HG02623 (cell line): ENCODE results near the gene DIP2B.
A peak's percentile ranks its signal among the peaks of the same experiment; 100 is the strongest.
"Not testable (repeated sequence)": the region's sequence is repeated elsewhere in the genome, so short reads cannot be mapped to it uniquely, and the experiment has no call there.

ENCODE experiments used
- ATAC-seq: cut with Tn5 transposase; IDR thresholded peaks from one replicate; pipeline ENCODE4 v1.9.1; 2021; ENCODE audit warnings: moderate library complexity; ENCODE audit not compliant: unreplicated experiment

Gene DIP2B

DNA sequence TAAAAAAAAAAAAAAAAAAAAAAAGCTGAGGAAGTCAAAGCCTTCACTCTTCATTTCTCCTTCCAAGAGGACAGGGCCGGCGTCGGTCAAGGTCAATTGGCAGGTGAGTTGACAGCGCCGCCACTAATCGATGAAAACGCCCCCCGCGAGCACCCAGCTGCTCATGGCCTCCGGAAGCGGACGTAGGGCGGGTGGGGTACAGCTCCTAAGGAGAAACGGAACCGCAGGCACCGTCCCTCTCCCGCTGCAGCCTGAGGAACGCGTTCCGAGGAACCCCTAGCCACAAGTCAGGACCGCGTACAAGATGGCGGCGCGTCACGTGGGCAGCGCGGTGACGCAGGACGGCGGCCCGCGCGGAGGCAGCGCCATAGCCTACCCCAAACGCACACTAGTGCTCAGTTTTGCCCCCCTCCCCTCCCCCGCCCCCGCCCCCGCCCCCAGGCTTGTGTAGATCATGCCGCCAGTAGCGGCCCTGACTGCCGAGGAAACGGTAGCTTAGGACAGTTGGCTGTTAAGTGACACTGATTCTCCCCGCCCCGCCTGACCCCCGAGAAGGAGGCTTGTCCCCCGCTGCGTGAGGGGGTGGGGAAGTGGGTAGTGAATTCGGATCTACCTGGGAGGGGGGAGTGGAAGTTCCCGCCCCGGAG lies 259.0 kb downstream of the DIP2B start, which contains the start of gene ATF1:
Gene ATF1 (plus strand): TSS at position 463 of the 647 bp plus-strand sequence. CDS start 16,045 bp downstream, outside the sequence.
- peak; percentile 70 for ATAC-seq

DNA sequence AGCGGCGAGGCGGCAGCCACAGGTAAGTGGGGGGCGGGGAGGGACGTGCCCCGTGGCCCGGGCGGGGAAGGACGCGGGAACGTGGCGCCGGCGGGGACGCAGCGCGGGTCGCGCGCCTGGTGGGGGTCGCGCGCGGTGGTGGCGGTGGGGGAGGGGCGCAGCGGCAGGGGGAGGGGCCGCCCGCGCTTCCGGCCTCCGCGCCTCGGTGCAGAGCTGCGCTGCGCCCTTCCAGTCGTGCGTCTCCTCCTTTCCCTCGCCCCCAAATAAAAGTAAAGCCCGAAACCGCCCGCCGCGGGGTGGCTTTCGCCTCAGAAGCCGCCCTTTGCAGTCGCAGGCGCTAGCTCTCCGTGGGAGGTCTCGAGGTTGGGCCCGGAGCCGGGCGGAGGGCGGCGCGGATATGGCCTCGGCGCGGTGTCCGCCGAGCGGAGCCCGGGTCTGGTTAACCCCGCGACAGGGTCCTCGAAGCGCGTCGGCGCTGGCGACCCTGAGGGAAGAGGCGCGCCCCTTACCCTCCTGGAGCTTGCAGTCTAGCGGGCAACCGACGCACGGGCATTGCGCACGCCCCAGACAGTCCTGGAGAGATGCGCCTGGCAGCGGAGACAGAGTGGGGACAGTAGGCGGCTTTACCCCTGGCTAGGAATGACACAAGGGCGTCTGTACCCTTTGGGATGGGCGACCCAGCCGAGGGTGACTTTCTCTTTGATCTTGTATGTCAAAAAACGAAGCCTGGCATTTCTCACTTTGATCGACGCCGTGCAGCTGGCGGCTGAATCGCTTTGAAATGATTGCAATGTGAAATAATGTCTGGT lies 259.7 kb downstream of the DIP2B start:
- peak; percentile 37 for ATAC-seq

DNA sequence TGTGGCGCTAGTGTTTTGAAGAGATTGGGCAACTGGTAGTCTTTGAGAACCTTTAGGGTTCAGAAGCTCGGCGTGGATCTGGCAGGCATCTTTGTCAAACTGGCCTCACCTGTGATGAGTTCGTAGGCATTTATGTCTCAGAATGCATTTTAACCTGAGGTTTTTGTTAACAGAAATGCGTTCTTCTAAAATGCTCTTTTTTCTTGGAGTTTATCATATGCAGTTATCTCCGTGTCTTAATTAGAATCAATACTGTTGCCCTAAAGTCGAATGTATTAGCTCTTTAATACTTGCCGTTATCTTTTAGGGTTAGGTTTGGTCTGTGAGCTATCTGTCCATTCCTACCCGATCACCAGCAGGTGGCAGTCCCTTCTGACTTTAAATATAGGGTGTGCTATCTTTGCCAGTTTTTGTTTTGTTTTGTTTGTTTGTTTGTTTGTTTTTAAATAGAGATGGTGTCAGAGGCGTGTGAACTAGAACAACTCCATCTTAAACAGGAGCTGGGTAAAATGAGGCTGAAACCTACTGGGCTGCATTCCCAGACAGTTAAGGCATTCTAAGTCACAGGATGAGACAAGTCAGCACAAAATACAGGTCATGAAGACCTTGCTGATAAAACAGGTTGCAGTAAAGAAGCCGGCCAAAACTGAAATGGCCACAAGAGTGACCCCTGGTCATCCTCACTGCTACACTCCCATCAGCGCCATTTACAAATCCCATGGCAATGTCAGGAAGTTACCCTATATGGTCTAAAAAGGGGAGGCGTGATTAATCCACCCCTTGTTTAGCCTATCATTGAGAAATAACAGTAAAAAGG lies 260.5 kb downstream of the DIP2B start:
- no peak for ATAC-seq

DNA sequence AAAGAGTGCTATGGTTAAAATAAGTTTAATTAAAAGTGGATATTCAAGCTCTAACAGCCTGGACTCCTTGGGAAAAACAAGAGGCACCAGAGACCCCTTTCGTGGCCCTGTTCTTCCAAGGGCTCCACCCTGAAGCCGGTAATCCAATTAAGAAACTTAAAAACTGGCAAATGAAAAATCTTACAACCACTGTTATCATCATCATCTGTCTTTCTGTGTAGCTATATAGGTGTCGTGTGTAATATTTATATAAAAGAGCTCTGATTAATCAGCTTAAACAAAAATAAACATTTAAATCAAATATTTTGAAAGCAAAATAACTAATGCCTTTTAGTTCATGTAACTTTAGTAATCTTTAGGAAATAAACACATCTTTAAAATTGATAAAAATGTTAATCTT lies 263.6 kb downstream of the DIP2B start:
- no peak for ATAC-seq

DNA sequence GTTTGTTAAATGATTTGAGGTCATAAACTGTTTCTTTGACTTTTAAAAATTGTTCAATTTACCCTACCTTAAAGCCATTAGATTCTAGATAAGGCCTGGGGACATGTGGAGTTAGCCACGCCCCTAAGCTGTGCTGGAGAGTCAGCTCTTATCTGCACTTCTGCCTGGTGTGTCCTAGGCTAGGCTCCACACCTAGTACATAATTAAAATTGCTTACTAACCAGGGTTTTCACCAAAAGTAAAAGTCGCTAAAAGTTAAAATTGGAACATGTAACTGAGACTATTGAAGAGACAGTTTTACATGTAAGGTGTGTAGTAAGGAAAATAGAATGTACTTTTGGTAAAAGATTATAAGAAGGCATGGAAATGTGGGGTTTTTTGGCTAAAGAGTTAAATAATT lies 264.0 kb downstream of the DIP2B start:
- not testable (repeated sequence) for ATAC-seq

DNA sequence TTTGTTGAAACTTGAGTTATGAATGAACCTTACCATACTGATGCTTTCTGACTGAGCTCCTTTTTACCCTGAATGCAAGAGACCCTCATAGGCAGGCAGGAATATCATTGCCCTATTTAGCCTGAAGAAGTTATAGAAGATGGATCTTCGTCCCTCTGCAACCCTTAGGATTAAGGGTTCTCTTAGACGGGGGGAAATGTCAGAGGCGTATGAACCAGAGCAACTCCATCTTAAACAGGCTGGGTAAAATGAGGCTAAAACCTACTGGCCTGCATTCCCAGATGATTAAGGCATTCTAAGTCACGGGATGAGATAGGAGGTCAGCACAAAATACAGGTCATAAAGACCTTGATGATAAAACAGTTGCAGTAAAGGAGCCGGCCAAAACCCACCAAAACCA lies 266.6 kb downstream of the DIP2B start:
- ATAC-seq, result no peak

DNA sequence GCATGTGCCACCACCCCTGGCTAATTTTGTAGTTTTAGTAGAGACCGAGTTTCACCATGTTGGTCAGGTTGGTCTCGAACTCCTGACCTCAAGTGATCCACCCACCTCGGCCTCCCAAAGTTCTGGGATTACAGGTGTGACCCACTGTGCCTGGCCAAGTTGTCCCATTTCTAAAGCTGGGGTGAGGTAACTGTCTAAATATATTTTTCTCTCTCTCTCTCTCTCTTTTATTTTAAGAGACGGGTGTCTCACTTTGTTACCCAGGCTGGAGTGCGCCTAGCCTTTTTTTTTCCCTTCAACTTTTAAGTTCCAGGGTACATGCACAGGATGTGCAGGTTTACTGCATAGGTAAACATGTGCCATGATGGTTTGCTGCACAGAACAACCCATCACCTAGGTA lies 267.7 kb downstream of the DIP2B start:
- ATAC-seq, result no peak

DNA sequence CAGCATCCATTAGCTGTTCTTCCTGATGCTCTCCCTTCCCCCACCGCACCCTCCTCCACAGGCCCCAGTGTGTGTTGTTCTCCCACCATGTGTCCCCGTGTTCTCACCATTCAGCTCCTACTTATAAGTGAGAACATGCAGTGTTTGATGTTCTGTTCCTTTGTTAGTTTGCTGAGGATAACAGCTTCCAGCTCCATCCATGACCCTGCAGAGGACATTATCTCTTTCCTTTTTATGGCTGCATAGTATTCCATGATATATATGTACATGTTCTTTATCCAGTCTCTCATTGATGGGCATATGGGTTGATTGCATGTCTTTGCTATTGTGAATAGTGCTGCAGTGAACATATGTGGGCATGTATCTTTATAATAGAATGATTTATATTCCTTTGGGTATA lies 268.1 kb downstream of the DIP2B start:
- ATAC-seq, result no peak

DNA sequence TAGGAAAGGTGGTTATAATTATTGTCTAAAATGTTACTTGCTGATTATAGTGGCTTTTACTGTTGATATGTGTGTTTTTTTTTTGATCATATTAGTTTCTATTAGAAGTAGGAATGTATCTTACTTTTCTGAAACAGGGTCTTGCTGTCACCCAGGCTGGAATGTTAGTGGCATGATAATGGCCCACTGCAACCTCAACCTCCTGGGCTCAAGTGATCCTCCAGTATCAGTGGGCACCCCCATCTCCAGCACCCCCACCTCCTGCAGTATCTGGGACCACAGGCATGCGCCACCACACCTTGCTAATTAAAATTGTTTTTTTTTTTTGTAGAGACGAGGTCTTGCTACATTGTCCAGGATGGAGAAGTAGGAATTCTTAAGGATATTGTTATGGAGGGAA lies 270.5 kb downstream of the DIP2B start:
- ATAC-seq, result no peak

DNA sequence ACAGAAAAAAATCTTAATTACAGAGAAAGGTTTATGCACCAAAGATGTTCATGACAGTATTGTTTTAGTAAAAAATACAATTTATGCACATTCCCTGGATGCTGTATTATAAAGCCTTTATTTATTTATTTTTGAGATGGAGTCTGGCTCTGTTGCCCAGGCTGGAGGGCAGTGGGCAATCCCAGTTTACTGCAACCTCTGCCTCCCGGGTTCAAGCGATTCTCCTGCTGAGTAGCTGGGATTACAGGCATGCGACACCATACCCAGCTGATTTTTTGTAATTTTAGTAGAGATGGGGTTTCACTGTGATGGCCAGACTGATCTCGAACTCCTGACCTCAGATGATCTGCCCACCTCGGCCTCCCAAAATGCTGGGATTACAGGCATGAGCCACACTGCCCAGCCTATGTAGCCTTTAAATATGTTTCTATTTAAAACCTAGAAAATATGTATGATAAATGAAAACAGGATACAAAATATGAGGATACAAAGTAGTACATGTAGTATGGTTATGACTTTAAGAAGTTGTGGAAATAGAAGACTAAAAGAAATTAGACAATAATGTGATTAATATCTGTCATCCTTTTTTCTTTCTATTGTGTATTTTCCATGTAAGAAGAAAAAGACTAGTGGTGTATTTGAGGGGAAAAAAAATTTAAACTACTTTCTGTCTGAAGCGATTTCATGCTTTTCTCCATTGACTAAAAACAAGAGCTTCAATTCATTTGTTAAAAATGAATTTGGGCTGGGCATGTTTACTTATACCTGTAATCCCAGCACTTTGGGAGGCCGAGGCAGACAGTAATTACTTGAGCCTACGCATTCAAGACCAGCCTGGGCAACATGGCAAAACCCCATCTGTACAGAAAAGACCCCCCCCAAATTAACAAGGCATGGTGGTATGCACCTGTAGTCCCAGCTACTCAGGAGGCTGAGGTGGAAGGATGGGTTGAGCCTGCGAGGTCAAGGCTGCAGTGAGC lies 272.3 kb downstream of the DIP2B start:
- ATAC-seq, result no peak

DNA sequence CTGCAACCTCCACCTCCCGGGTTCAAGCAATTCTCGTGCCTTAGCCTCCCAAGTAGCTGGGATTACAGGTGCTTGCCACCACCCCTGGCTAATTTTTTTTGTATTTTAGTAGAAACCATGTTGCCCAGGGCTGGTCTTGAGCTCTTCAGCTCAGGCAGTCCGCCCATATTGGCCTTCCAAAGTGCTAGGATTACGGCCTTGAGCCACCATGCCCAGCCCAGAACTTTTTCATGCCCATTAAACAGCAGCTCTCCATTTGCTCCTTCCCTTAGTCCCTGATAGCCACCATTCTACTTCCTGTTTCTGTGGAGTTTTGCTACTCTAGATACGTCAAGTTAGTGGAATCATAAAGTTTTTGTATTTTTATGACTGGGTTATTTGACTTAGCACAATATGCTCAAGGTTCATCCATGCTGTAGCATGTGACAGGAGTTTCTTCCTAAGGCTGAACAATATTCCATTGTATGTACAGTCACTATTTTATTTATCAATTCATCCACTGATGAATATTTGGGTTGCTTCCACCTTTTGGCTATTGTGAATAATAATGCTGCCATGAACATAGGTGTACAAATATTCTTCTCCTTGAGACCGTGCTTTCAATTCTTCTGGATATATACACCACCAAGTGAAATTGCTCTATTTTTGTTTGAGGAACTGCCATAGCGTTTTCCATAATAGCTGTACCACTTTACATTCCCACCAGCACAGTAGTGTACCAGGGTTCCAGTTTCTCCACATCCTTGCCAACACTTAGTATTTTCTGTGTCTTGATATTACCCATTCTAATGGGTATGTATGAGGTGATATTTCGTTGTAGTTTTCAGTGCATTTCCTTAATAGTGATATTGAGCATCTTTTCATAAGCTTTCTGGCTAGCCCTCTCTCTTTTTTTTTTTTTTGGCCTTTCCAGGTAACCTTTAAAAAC lies 274.1 kb downstream of the DIP2B start:
- ATAC-seq, result no peak

DNA sequence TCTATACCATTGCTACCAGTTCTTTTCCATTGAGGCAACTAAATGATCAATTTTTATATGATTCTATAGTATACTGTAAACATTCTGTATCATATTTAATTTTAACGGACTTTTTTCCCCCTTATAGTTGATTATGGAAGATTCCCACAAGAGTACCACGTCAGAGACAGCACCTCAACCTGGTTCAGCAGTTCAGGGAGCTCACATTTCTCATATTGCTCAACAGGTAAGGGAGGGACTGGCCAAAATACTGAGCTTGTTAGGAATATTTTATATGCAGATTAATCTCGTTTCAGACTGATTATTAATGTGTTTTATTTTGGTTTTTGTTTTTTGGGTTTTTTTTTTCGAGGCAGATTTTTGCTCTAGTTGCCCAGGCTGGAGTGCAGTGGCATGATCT lies 275.2 kb downstream of the DIP2B start:
- no peak for ATAC-seq

DNA sequence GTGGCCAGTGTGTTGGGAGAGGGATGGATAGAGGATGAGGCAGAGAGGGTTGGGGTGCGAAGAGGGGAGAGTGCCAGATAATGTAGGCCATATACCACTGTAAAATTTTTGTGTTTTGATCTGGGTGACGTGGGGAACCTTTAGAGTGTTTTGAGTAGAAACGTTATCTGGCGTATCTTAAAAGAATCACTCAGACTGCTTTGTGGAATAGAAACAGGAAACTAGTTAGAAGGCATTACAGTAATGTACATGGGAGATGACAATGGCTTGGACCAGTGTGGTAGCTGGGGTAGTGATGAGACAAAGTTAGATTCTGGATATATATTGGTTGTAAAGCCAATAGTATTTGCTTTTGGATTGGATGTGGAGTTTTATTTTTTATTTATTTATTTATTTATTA lies 279.7 kb downstream of the DIP2B start:
- ATAC-seq, result no peak

DNA sequence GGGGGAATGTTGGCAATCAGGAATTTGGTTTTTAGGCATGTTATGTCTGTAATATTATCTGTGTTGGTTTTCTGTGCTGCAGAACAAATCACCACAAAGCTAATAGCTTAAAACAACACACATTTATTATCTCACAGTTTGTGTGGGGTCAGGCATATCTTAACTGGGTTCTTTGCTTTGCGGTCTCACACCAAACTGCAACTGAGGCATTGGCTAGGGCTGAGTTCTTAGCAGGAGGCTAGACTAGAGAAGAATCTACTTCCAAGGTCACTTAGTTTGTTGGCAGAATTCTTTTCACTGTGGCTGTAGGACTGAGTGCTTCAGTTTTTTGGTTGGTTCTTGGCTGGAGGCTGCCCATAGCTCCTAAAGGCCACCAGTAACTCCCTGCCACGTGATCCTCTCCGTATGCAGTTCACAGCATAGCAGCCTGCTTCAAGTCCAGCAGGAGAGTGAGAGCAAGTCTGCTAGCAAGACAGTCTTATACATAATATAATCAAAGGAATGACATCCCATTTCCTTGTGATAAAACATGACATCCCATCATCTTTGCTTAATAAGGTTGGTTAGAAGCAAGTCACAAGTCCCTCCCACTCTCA lies 280.7 kb downstream of the DIP2B start:
- ATAC-seq, result no peak

DNA sequence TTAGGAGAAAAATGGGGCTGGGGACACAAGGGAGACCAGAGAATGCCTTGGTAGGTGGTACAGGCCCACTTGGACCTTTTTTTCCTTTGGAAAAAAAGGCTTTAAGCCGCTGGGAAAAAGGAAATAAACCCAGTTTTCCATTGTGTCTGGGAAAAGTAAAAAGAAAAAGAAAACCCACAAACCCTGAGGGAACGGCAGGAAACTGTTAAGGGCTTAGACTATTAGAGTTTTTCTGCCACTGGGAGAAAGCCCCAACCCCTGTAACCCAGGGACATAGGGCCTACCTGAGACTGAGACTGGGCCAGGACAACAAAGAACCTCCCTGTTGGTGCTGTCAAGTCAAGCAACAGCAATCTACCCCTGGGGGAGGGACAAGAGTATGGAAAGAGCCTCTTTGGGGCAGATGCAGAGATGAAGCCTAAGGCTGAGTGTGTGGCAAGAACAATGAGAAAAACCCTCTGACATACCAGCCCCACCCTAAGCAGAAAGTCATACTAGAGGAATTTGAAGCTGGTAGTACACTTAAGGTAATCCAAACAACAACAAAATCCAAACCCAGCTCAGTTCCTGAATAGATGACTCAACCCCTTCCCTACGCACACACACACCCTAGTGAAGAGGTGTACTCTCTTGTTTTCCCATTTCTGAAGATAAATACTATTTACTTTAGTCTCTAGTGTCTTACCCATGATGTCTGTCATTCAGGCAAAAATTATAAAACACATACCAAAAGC lies 281.9 kb downstream of the DIP2B start:
- ATAC-seq, result no peak

DNA sequence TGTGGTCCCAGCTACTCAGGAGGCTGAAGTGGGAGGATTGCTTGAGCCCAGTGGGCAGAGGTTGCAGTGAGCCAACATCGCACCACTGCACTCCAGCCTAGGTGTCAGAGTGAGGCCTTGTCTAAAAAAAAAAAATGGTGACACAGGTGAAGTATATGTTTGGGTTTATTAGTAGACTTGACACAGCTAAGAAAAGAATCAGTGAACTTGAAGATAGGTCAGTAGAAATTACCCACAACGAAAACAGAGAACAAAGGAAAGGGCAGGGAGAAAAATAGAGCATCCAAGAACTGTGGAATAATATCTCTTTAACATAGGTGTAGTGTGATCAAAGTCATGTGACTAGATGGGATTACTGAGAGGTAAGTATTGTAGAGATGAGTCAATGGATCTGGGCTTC lies 282.8 kb downstream of the DIP2B start:
- ATAC-seq, result no peak

DNA sequence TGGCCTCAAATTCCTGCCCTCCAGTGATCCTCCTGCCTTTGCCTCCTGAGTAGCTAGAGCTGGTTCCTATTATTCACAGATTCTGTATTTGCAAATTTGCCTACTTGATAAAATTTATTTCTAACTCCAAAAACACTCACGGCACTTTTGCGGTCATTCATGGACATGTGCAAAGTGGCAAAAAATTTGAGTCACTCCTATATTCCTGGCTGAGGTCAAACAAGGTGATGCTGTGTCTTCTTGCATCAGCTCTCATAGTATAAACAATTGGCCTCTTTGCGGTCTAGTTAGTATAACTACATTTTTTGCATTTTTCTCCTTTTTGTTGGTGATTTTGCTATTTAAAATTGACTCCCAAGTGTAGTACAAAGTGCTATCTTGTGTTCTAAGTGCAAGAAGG lies 283.8 kb downstream of the DIP2B start:
- ATAC-seq, result no peak

DNA sequence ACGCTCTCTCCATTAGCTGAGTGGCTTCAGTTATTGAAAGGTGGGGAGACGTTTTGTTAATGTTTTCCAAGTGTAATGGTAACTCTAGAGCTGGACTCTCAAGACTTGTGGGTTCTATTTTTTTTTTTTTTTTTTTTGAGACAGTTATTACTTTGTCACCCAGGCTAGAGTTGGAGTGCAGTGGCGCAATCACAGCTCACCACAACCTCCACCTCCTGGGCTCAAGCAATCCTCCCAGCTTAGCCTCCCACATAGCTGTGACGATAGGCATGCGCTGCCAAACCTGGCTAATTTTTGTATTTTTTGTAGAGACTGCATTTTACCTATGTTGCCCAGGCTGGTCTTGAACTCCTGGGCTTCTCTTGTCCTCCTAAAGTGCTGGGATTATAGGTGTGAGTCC lies 285.3 kb downstream of the DIP2B start:
- no peak for ATAC-seq
